Uterus (tissue), 2 donors: Measurements from ENCODE around the gene TCTN1.
"Not testable (repeated sequence)": the region's sequence is repeated elsewhere in the genome, so short reads cannot be mapped to it uniquely, and the experiment has no call there.

ENCODE experiments used
- CTCF ChIP-seq, 4 experiments: fragments of 200-600 bp in 2 of 4; fragments of 450-650 bp in 2 of 4; sonication (generic) in 2 of 4; IDR thresholded peaks; one replicate each; pipeline ENCODE4 v1.5.1; 2016 to 2019; ENCODE audit warnings: antibody characterized with exemption in 4 of 4, mild to moderate bottlenecking in 2 of 4, moderate library complexity in 1 of 4
- POLR2A ChIP-seq, 2 donors: fragments of 450-650 bp; IDR thresholded peaks; one replicate each; pipeline ENCODE4 v1.6.1; 2016; ENCODE audit warnings: antibody characterized with exemption in 2 of 2, mild to moderate bottlenecking in 1 of 2, moderate library complexity in 1 of 2

GRCh38 chr12:110602085-110602814 lies 11.7 kb upstream of the TCTN1 start:
- peak; percentile 65 to 81 (median 72) for TF ChIP-seq CTCF (IDR thresholded peaks at IDR 0.05)
- TF ChIP-seq POLR2A (IDR thresholded peaks at IDR 0.05) = not testable (repeated sequence)
